ENCODE data around the gene VEPH1. TPM values are rescaled to one million over a fixed set of nuclear protein-coding genes. Genes with fewer than 3 reads are reported as not detected.

The VEPH1 gene
- total and polyA plus RNA-seq, 3 donors from 2014 or later, result 2.7 to 8.1 (median 3.0) TPM

DNA sequence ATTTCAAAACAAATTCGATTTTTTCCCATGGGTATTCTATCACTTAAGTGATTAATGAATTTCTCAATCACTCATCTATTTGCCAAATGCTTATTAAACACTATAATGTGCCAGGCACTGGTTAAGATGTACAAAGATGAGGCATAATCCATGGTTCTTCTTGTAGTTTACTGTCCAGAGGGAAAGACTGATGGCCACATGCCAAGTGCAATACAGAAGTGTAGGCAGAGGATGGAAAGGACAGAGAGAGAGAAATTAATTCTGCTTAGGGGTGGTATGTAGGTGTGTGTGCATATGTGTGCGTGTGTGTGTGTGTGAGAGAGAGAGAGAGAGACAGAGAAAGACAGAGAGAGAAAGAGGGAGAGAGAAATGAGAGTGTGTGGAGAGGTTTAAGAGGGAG, 222.4 kb downstream of the VEPH1 start:
- DNase-seq, result no peak
- no peak overlapping the region for H3K4me3 ChIP-seq
- WGBS, 2 donors, result 78 to 86% methylated on average over 2 of the region's 2 CpGs

DNA sequence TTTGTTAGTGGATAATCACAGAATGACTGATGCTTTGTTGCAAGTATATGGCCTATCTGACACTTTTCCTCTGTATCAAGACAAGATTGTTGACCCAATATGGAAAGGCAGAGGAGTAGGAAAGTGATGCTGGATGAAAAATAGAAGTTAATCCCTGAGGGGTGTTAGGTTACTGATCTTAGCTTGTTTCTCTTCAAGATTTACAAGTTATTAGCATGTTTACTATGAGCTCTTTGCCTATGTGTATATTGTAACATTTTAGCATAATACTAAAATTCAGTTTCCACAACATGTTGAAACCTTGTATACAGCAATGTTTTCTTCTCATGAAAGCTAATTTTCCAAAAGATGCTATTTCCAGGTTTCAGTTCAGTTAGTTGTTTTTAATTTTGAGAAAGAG, 222.9 kb downstream of the VEPH1 start:
- no peaks in the 10 kb centered on the region for H3K9me3 ChIP-seq
- no peak overlapping the region for H3K27ac ChIP-seq
- no peaks in the 10 kb centered on the region for H3K4me1 ChIP-seq
- intact Hi-C loops (cut with DNase I; ENCODE audit: low total_unique reads), result no loop called here
- H3K27me3 ChIP-seq, result no peaks in the 10 kb centered on the region
- no peak for DNase-seq
- no peak overlapping the region for H3K4me3 ChIP-seq
- H3K36me3 ChIP-seq (ENCODE audit: low read depth, missing control alignments), result no peaks in the 10 kb centered on the region
- TF ChIP-seq, protein P1, sequence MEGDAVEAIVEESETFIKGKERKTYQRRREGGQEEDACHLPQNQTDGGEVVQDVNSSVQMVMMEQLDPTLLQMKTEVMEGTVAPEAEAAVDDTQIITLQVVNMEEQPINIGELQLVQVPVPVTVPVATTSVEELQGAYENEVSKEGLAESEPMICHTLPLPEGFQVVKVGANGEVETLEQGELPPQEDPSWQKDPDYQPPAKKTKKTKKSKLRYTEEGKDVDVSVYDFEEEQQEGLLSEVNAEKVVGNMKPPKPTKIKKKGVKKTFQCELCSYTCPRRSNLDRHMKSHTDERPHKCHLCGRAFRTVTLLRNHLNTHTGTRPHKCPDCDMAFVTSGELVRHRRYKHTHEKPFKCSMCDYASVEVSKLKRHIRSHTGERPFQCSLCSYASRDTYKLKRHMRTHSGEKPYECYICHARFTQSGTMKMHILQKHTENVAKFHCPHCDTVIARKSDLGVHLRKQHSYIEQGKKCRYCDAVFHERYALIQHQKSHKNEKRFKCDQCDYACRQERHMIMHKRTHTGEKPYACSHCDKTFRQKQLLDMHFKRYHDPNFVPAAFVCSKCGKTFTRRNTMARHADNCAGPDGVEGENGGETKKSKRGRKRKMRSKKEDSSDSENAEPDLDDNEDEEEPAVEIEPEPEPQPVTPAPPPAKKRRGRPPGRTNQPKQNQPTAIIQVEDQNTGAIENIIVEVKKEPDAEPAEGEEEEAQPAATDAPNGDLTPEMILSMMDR (IDR thresholded peaks at IDR 0.05), result no peak
- TF ChIP-seq POLR2A (IDR thresholded peaks at IDR 0.05), result no peak

More for the DNA sequence above, 222.4 kb downstream of the VEPH1 start:
- no peaks in the 10 kb centered on the region for H3K4me1 ChIP-seq
- no peaks in the 10 kb centered on the region for H3K9me3 ChIP-seq
- no peak for TF ChIP-seq POLR2A (IDR thresholded peaks at IDR 0.05)
- TF ChIP-seq, protein P1 (IDR thresholded peaks at IDR 0.05), result no peak
- intact Hi-C loops (cut with DNase I; ENCODE audit: low total_unique reads), result no loop called here
- no peak overlapping the region for H3K27ac ChIP-seq
- H3K36me3 ChIP-seq (ENCODE audit: low read depth, missing control alignments), result no peaks in the 10 kb centered on the region
- H3K27me3 ChIP-seq, result no peaks in the 10 kb centered on the region

DNA sequence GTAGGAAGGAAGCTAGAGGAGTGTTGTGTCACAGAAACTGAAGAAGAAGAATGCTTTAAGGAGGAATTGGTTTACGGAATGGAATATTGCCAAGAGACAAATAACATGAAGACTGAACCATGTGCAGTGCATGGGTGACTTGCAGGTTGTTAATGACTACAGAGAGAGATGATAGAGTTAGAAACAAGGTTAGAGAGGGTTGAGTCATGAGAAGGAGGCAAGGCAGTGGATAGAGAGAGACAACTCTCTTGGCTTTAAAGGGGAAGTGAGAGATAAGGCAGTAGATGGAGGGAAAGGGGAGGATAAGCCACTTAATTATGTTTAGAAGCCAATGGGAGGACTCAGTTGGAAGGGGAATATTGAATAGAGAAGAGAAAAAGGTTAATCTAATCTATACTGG, 224.0 kb downstream of the VEPH1 start:
- H3K4me1 ChIP-seq, result no peaks in the 10 kb centered on the region
- WGBS, 2 donors, result 95 to 96% methylated on average over 1 of the region's 1 CpG
- no peak overlapping the region for H3K27ac ChIP-seq
- no peak overlapping the region for H3K4me3 ChIP-seq
- TF ChIP-seq, protein P1 (IDR thresholded peaks at IDR 0.05), result no peak
- TF ChIP-seq POLR2A (IDR thresholded peaks at IDR 0.05), result no peak
- H3K27me3 ChIP-seq, result no peaks in the 10 kb centered on the region
- intact Hi-C loops (cut with DNase I; ENCODE audit: low total_unique reads), result no loop called here
- no peaks in the 10 kb centered on the region for H3K36me3 ChIP-seq (ENCODE audit: low read depth, missing control alignments)
- H3K9me3 ChIP-seq, result no peaks in the 10 kb centered on the region
- no peak for DNase-seq

DNA sequence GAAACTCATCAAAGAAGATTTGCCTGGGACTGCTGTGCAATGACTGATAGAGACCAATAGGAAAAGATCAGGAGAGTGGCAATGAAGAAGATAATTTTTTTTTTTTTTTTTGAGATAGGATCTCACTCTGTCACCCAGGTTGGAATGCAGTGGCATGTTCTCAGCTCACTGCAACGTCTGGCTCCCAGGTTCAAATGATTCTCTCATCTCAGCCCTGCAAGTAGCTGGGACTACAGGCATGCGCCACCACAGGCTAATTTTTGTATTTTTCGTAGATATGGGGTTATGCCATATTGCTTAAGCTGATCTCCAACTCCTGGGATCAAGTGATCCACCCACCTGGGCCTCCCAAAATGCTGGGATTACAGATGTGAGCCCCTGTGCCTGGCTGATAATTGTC, 226.4 kb downstream of the VEPH1 start:
- Histone ChIP-seq H3K27me3 (no peaks in the 10 kb centered on the region), H3K4me3 (no peak overlapping the region), H3K27ac (no peak overlapping the region), H3K4me1 (no peaks in the 10 kb centered on the region), H3K9me3 (no peaks in the 10 kb centered on the region), H3K36me3 (ENCODE audit: low read depth, missing control alignments) (no peaks in the 10 kb centered on the region)
- DNase-seq, result no peak
- intact Hi-C loops (cut with DNase I; ENCODE audit: low total_unique reads), result no loop called here
- 64 to 92% methylated on average over 3 of the region's 3 CpGs for WGBS, 2 donors
- TF ChIP-seq POLR2A (IDR thresholded peaks at IDR 0.05), result no peak
- TF ChIP-seq, protein P1 (IDR thresholded peaks at IDR 0.05), result no peak

DNA sequence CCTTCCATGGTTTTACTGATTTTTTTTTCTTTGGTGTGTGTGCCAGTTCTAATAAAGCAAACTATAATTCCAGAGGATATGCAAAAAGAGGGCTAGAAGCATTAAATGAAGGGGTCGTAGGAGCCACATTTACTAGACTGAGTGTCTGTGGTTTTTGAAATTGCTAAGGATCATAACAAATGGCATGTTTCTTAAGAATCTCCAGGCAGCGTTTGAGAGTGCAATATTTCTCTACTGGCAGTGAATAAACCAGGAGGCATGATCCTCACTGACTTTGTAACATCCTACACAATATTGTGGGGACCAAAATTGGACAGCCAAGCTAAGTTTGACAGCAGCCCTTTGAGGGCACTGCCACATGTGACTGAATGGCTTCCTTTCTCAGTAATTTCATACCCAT, 227.4 kb downstream of the VEPH1 start:
- WGBS, 2 donors, result 72 to 75% methylated on average over 2 of the region's 2 CpGs
- intact Hi-C loops (cut with DNase I; ENCODE audit: low total_unique reads), result no loop called here
- no peak overlapping the region for H3K4me3 ChIP-seq
- H3K27me3 ChIP-seq, result no peaks in the 10 kb centered on the region
- DNase-seq, result no peak
- H3K27ac ChIP-seq, result no peak overlapping the region
- no peaks in the 10 kb centered on the region for H3K9me3 ChIP-seq
- TF ChIP-seq, protein P1 (IDR thresholded peaks at IDR 0.05), result no peak
- TF ChIP-seq POLR2A (IDR thresholded peaks at IDR 0.05), result no peak
- H3K36me3 ChIP-seq (ENCODE audit: low read depth, missing control alignments), result no peaks in the 10 kb centered on the region
- H3K4me1 ChIP-seq, result no peaks in the 10 kb centered on the region

Data from testis (tissue), 3 donors.